Measurements from ENCODE around the gene TGM2.

Gene TGM2

DNA sequence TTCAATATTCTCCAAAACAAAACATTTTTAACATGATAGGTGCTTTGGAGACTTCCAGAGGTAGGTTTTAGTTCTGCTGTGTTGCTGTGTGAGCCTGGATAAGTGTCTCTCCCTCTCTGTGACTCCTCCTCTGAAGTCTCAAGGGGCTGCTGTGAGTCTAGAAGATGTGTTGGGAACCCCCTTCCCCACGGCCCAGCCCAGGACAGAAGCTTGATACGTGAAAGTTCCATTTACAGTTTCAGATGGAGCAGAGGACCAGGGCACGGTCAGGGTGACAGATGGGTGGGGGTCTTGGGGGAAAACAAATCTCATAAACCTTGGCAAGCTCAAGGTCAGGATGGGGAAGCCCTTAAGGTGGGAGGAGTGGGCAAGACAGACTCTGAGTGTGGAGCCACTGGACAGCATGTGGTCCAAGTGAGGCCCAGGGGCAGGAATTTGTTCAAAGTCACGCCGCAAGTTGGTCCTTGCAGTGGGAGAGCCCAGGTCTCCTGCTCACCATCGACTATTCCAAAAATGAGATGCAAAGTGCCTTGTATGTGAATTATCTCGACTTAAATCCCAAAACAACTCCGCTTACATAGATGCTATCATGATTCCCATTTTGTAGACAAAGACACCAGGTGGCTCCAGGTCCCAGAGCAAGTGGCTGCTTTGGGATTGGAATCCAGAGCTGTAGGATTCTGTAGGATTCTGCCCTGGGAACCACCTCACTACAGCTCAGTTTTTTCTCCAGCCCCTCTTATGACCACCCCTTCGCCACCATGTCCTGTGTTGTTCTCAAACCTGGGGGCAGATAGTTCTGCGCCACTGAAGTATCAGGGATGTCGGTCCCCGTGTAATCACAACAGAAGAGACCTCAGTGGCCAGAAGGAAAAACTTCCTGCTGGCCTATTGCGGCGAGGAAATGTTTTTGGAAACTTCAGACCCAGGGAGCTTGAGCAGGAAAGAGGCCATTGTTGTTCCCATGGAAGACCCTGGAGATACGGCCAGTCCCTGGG is 1.9 kb downstream of the TGM2 start:
- Histone ChIP-seq H3K4me2 (ENCODE audit: low read length) (no peak overlapping the region), H3K4ac (ENCODE audit: low read depth, low read length) (no peak overlapping the region), H2BK5ac (ENCODE audit: low read length) (no peak overlapping the region), H4K5ac (ENCODE audit: low read length) (no peak overlapping the region), H2BK15ac (replicated peaks; ENCODE audit: low read depth) (no peak overlapping the region), H3K27me3 (ENCODE audit: insufficient read depth, low read length, poor library complexity) (no peaks in the 10 kb centered on the region), H3K18ac (ENCODE audit: low read length) (no peak overlapping the region), H3K56ac (ENCODE audit: low read length) (no peak overlapping the region), H3K23ac (ENCODE audit: low read length) (no peak overlapping the region), H3K9ac (ENCODE audit: low read length) (no peak overlapping the region), H3K79me1 (ENCODE audit: low read length) (no peaks in the 10 kb centered on the region), H3K4me1 (ENCODE audit: control insufficient read depth, low read depth, low read length) (no peaks in the 10 kb centered on the region), H4K8ac (ENCODE audit: low read depth, low read length) (no peak overlapping the region), H2BK120ac (ENCODE audit: low read depth, low read length) (no peak overlapping the region), H3K27ac (ENCODE audit: low read depth, low read length) (no peak overlapping the region), H3K36me3 (ENCODE audit: control insufficient read depth, insufficient read depth, low read length) (no peaks in the 10 kb centered on the region), H3K79me2 (ENCODE audit: control insufficient read depth, insufficient read depth, low read length) (no peaks in the 10 kb centered on the region), H2AK5ac (ENCODE audit: low read length) (no peak overlapping the region), H3K4me3 (ENCODE audit: low read length) (no peak overlapping the region)
- WGBS (ENCODE audit: extremely low coverage, insufficient coverage, low lambda C conversion rate), result no CpG with 5 or more reads among the region's 15 CpGs
- DNase-seq, result no peak

GRCh38 chr20:38162149-38162548 is 2.9 kb downstream of the TGM2 start:
- H4K8ac ChIP-seq (ENCODE audit: low read depth, low read length), result no peak overlapping the region
- no peaks in the 10 kb centered on the region for H3K27me3 ChIP-seq (ENCODE audit: insufficient read depth, low read length, poor library complexity)
- H3K27ac ChIP-seq (ENCODE audit: low read depth, low read length), result no peak overlapping the region
- H3K18ac ChIP-seq (ENCODE audit: low read length), result no peak overlapping the region
- H3K79me2 ChIP-seq (ENCODE audit: control insufficient read depth, insufficient read depth, low read length), result no peaks in the 10 kb centered on the region
- H4K5ac ChIP-seq (ENCODE audit: low read length), result no peak overlapping the region
- H2BK15ac ChIP-seq (replicated peaks; ENCODE audit: low read depth), result no peak overlapping the region
- WGBS (ENCODE audit: extremely low coverage, insufficient coverage, low lambda C conversion rate), result no CpG with 5 or more reads among the region's 2 CpGs
- no peak overlapping the region for H3K23ac ChIP-seq (ENCODE audit: low read length)
- no peak overlapping the region for H2BK5ac ChIP-seq (ENCODE audit: low read length)
- H3K4ac ChIP-seq (ENCODE audit: low read depth, low read length), result no peak overlapping the region
- no peaks in the 10 kb centered on the region for H3K36me3 ChIP-seq (ENCODE audit: control insufficient read depth, insufficient read depth, low read length)
- no peaks in the 10 kb centered on the region for H3K79me1 ChIP-seq (ENCODE audit: low read length)
- no peaks in the 10 kb centered on the region for H3K4me1 ChIP-seq (ENCODE audit: control insufficient read depth, low read depth, low read length)
- no peak overlapping the region for H2AK5ac ChIP-seq (ENCODE audit: low read length)
- H3K9ac ChIP-seq (ENCODE audit: low read length), result no peak overlapping the region
- H2BK120ac ChIP-seq (ENCODE audit: low read depth, low read length), result no peak overlapping the region
- H3K4me3 ChIP-seq (ENCODE audit: low read length), result no peak overlapping the region
- DNase-seq, result no peak
- no peak overlapping the region for H3K56ac ChIP-seq (ENCODE audit: low read length)
- H3K4me2 ChIP-seq (ENCODE audit: low read length), result no peak overlapping the region

DNA sequence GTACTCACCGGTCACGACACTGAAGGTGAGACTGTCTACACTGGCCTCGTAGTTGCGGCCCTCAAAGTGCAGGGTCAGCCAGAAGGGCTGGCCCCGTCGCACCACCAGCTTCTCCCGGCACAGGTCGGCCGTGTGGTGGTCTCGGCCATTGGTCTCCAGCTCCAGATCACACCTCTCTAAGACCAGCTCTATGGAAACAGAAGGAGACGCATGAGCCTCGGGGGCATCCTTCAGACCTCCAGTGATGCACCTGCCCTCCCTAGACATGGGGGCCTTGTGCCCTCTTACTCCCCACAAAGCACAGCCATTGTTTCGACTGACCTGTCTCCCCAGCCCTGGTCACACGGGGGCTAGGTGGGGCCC is 3.7 kb downstream of the TGM2 start:
- Histone ChIP-seq H3K27ac (ENCODE audit: low read depth, low read length) (no peak overlapping the region), H3K4me2 (ENCODE audit: low read length) (no peak overlapping the region), H2AK5ac (ENCODE audit: low read length) (no peak overlapping the region), H3K79me1 (ENCODE audit: low read length) (no peaks in the 10 kb centered on the region), H3K4me3 (ENCODE audit: low read length) (no peak overlapping the region), H3K79me2 (ENCODE audit: control insufficient read depth, insufficient read depth, low read length) (no peaks in the 10 kb centered on the region), H3K9ac (ENCODE audit: low read length) (no peak overlapping the region), H4K8ac (ENCODE audit: low read depth, low read length) (no peak overlapping the region), H3K36me3 (ENCODE audit: control insufficient read depth, insufficient read depth, low read length) (no peaks in the 10 kb centered on the region), H2BK120ac (ENCODE audit: low read depth, low read length) (no peak overlapping the region), H2BK15ac (replicated peaks; ENCODE audit: low read depth) (no peak overlapping the region), H3K23ac (ENCODE audit: low read length) (no peak overlapping the region), H3K27me3 (ENCODE audit: insufficient read depth, low read length, poor library complexity) (no peaks in the 10 kb centered on the region), H3K4ac (ENCODE audit: low read depth, low read length) (no peak overlapping the region), H3K4me1 (ENCODE audit: control insufficient read depth, low read depth, low read length) (no peaks in the 10 kb centered on the region), H4K5ac (ENCODE audit: low read length) (no peak overlapping the region), H3K56ac (ENCODE audit: low read length) (no peak overlapping the region), H3K18ac (ENCODE audit: low read length) (no peak overlapping the region), H2BK5ac (ENCODE audit: low read length) (no peak overlapping the region)
- no CpG with 5 or more reads among the region's 14 CpGs for WGBS (ENCODE audit: extremely low coverage, insufficient coverage, low lambda C conversion rate)
- DNase-seq, result no peak

DNA sequence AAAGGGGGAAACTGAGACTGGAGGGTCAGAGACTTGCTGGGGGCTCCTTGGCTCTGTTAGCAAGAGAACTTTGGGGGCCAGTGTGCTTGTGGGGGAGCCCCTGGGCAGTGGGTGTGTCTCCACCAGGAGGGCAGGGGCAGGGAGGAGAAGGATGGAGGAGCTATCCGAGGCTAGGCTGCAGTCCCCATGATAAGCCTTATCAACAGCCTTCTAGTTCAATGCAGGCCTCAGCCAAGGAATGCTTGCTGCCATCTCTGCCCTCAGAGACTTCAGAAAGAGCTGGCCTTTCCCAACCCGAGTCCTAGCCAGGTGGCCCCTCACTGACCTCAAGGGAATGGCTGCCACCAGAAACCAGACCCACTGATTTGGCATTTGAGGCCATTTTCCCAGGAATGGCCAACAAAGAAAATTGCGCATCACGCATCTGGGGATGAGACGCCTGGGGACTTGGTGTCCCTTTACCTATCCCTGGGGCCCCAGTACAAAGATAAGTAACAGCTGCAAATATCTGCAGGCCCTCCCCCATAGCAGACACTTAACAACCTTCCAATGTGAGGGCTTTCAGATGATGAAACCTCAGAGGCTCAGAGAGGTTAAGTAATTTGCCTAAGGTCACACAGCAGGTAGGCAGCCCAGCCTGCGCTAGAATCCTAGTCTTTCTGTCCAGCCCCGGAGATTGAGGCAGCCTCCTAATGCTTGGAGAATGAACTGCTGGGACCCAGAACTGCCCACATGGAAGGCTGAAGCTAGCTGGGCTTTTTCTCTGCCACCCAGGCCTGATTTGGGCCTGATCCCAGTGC is 4.9 kb downstream of the TGM2 start:
- DNase-seq, result no peak
- Histone ChIP-seq H3K36me3 (ENCODE audit: control insufficient read depth, insufficient read depth, low read length) (no peaks in the 10 kb centered on the region), H4K8ac (ENCODE audit: low read depth, low read length) (no peak overlapping the region)

GRCh38 chr20:38159566-38159956 is 5.5 kb downstream of the TGM2 start:
- Histone ChIP-seq H3K79me1 (ENCODE audit: low read length) (no peaks in the 10 kb centered on the region), H3K4me2 (ENCODE audit: low read length) (no peak overlapping the region), H2BK120ac (ENCODE audit: low read depth, low read length) (no peak overlapping the region), H3K4ac (ENCODE audit: low read depth, low read length) (no peak overlapping the region), H3K27me3 (ENCODE audit: insufficient read depth, low read length, poor library complexity) (no peaks in the 10 kb centered on the region), H3K27ac (ENCODE audit: low read depth, low read length) (no peak overlapping the region), H3K9ac (ENCODE audit: low read length) (no peak overlapping the region), H4K8ac (ENCODE audit: low read depth, low read length) (no peak overlapping the region), H3K23ac (ENCODE audit: low read length) (no peak overlapping the region), H3K4me3 (ENCODE audit: low read length) (no peak overlapping the region), H2BK15ac (replicated peaks; ENCODE audit: low read depth) (no peak overlapping the region), H2BK5ac (ENCODE audit: low read length) (no peak overlapping the region), H3K56ac (ENCODE audit: low read length) (no peak overlapping the region), H2AK5ac (ENCODE audit: low read length) (no peak overlapping the region), H3K79me2 (ENCODE audit: control insufficient read depth, insufficient read depth, low read length) (no peaks in the 10 kb centered on the region), H3K4me1 (ENCODE audit: control insufficient read depth, low read depth, low read length) (no peaks in the 10 kb centered on the region), H3K36me3 (ENCODE audit: control insufficient read depth, insufficient read depth, low read length) (no peaks in the 10 kb centered on the region), H4K5ac (ENCODE audit: low read length) (no peak overlapping the region), H3K18ac (ENCODE audit: low read length) (no peak overlapping the region)
- no CpG with 5 or more reads among the region's 5 CpGs for whole genome bisulfite sequencing (ENCODE audit: extremely low coverage, insufficient coverage, low lambda C conversion rate)
- no peak for DNase-seq

More for the DNA sequence above, 4.9 kb downstream of the TGM2 start:
- Histone ChIP-seq H3K27me3 (ENCODE audit: insufficient read depth, low read length, poor library complexity) (no peaks in the 10 kb centered on the region), H3K9ac (ENCODE audit: low read length) (no peak overlapping the region), H2BK120ac (ENCODE audit: low read depth, low read length) (no peak overlapping the region), H2AK5ac (ENCODE audit: low read length) (no peak overlapping the region), H3K27ac (ENCODE audit: low read depth, low read length) (no peak overlapping the region), H3K79me2 (ENCODE audit: control insufficient read depth, insufficient read depth, low read length) (no peaks in the 10 kb centered on the region), H2BK15ac (replicated peaks; ENCODE audit: low read depth) (no peak overlapping the region), H3K4me3 (ENCODE audit: low read length) (no peak overlapping the region), H3K23ac (ENCODE audit: low read length) (no peak overlapping the region), H4K5ac (ENCODE audit: low read length) (no peak overlapping the region), H2BK5ac (ENCODE audit: low read length) (no peak overlapping the region), H3K79me1 (ENCODE audit: low read length) (no peaks in the 10 kb centered on the region), H3K4me1 (ENCODE audit: control insufficient read depth, low read depth, low read length) (no peaks in the 10 kb centered on the region), H3K4me2 (ENCODE audit: low read length) (no peak overlapping the region), H3K18ac (ENCODE audit: low read length) (no peak overlapping the region), H3K56ac (ENCODE audit: low read length) (no peak overlapping the region), H3K4ac (ENCODE audit: low read depth, low read length) (no peak overlapping the region)
- no CpG with 5 or more reads among the region's 7 CpGs for WGBS (ENCODE audit: extremely low coverage, insufficient coverage, low lambda C conversion rate)

Data from mesendoderm (in vitro differentiated cells).